Activated T-cell treated with anti-CD3 and anti-CD28 coated beads for 24 hours (primary cell): ENCODE data around the gene TRPT1.
"Not testable (repeated sequence)": the region's sequence is repeated elsewhere in the genome, so short reads cannot be mapped to it uniquely, and the experiment has no call there.

Experiments
- DNase-seq: peaks from one replicate; pipeline ENCODE4 v3.0.0-alpha.2; 2020; ENCODE audit warnings: low read depth

The TRPT1 gene

DNA sequence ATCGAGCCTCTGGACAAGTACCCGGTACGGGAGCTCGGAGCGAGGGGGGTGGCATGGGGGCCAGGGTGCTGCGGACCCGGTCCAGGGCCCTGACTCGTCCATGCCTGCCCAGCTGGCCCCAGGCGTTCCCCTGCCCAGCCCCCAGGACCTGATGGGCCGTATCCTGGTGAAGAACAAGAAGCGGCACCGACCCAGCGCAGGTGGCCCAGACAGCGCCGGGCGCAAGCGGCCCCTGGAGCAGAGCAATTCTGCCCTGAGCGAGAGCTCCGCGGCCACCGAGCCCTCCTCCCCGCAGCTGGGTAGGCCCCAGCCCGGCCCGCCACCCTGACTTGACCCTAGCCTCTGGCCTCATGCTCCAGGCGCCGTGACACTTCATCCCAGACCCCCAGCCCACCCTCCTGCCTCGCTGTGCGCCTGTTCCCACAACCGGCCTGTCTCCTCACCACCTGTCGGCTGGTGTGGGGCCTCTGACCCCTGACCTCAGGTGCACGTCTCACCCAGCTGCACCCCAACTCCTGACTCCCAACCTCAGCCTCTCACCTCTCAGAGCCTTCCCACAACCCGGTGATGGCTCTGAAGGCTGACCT is 33.1 kb upstream of the TRPT1 start:
- no peak for DNase-seq

DNA sequence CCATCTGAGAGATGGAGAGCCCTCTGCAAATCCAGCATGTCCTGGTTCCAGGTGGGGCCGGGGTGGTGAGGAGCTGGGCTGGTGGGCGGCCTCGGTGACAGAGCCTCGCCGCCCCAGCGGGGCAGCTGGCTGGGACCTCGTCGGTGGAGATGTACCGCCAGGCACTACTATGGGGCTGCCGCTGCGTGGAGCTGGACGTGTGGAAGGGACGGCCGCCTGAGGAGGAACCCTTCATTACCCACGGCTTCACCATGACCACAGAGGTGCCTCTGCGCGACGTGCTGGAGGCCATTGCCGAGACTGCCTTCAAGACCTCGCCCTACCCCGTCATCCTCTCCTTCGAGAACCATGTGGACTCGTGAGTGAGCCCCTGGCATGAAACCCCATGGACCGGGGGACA is 32.4 kb upstream of the TRPT1 start:
- DNase-seq: no peak

DNA sequence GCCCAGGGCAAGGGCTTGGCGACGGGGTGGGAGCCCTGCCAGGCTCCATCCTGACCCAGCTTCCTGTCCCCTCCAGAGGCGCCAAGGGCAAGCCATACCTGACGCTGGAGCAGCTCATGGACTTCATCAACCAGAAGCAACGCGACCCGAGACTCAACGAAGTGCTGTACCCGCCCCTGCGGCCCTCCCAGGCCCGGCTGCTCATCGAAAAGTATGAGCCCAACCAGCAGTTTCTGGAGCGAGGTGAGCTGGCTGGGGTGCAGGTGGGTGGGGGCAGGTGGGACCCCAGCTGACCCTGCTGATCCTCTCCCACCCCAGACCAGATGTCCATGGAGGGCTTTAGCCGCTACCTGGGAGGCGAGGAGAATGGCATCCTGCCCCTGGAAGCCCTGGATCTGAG is 30.3 kb upstream of the TRPT1 start:
- no peak for DNase-seq

DNA sequence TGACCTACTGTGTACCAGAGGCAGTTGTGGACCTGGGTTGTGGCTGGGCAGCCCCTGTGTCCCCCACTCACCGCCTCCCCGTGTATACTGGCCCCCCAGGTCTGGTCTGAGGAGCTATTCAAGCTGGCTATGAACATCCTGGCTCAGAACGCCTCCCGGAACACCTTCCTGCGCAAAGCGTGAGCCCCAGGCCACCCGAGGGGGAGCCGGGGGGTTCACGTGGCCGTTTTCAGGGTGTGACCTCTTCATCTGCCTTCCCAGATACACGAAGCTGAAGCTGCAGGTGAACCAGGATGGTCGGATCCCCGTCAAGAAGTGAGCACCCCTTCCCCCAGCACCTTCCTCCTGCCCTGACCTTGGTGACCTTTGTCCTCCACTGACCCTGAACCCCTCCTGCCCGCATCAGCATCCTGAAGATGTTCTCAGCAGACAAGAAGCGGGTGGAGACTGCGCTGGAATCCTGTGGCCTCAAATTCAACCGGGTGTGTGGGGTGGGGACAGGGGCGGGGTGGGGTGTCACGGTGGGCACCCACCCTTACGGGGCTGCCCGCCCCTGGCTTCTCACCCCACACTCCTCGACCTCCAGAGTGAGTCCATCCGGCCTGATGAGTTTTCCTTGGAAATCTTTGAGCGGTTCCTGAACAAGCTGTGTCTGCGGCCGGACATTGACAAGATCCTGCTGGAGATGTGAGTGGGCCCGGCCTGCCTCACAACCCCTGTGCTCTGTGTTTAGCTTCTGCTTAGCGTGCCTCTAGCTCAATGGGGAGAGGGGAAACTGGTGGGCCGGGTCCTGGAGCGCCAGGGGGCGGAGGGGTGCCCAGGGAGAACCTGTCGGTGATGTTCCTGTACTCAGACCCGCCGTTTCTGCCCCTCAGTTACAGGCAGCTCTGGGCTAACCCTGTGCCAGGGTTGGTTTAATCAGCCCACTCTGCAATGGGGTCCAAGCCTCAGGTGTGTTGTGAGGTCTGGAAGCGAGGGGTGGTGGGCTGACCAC is 29.4 kb upstream of the TRPT1 start:
- DNase-seq: no peak

DNA sequence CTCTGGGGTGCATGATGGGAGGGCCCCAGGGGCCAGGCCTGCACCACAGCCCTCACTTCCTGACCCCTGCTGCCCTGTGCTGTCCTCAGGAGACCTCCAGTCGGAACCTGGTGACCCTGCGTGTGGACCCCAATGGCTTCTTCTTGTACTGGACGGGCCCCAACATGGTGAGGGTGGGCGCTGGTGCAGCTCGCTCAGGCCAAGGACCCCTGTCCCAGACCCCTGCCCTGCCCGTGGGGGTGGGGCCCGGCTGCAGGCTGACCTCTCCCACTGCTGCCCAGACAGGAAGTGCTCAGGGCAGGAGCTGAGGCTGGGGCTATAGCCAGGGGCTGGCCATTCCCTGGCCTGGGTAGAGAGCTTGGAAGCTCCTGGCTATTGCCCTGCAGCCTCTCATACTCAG is 28.3 kb upstream of the TRPT1 start:
- no peak for DNase-seq

- DNase-seq: no peak
Measured at GRCh38 chr11:64253481-64253880, 27.5 kb upstream of the TRPT1 start.

DNA sequence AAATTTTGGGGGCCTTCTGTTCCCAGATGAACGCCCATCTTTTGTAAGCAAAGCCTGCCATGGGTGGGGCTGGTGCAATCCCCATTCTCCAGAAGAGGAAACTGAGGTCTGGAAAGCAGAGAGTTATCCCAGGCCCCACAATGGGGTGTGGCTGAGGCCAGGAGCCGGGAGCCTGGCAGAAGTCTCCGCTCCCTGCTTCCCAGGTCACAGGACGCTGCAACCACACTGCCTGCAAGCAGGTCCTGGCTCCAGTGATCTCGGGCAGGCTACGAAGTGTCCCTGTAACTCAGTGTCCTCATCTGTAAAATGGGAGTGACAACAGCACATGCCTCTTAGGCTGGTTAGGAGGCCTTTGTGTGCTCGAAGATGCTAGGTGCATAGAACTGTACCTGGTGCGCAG is 27.1 kb upstream of the TRPT1 start:
- no peak for DNase-seq

DNA sequence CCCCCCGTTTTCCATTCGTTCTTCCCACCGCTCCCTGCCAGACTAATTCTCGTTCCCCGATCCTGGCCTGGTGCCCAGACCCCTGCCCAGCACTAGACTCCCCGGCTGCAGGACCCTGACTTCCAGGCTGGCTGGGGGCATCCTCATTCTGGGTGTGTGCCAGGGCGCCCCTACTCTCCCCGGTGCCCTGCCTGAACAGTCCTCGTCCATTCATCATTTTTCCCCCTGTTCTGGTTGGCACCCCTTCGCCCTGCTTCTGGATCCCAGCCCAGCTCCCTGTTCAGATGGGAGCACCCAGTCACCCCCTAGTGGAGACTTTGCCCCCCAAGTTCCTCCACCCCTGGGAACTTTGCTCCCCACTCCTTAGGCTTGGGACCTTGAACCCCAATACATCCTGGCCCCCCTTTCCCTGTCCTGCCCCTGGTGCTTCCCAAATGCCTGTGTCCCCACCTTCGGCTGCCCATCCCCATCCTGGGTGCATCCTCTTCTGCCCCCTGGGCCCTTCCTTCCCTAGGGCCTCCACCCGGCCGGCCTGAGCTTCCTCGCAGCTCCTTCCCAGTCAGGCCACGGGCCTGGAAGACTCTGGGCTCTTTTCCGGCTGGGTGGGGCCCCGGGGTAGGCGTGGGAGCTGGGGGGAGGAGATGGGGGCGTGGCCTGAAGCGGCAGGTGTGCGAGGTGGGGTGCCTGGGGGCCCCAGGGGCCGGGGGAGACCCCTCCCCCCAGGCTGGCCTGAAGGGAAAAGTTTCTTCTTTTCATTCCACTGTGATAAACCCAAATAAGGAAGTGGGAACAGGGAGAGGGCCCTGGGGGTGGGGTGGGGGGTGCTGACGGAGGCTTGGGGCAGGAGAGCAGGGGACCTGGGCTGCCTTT is 26.3 kb upstream of the TRPT1 start:
- no peak for DNase-seq

- no peak for DNase-seq
Measured at GRCh38 chr11:64251753-64252002, 25.7 kb upstream of the TRPT1 start.

- DNase-seq: no peak
Measured at GRCh38 chr11:64251016-64251752, 25.2 kb upstream of the TRPT1 start, which contains the start of gene PLCB3. TSS of gene PLCB3 (plus strand) at chr11:64251530. CDS start at chr11:64251650, 120 bp downstream.

GRCh38 chr11:64250415-64251015 is 24.5 kb upstream of the TRPT1 start:
- no peak for DNase-seq

DNA sequence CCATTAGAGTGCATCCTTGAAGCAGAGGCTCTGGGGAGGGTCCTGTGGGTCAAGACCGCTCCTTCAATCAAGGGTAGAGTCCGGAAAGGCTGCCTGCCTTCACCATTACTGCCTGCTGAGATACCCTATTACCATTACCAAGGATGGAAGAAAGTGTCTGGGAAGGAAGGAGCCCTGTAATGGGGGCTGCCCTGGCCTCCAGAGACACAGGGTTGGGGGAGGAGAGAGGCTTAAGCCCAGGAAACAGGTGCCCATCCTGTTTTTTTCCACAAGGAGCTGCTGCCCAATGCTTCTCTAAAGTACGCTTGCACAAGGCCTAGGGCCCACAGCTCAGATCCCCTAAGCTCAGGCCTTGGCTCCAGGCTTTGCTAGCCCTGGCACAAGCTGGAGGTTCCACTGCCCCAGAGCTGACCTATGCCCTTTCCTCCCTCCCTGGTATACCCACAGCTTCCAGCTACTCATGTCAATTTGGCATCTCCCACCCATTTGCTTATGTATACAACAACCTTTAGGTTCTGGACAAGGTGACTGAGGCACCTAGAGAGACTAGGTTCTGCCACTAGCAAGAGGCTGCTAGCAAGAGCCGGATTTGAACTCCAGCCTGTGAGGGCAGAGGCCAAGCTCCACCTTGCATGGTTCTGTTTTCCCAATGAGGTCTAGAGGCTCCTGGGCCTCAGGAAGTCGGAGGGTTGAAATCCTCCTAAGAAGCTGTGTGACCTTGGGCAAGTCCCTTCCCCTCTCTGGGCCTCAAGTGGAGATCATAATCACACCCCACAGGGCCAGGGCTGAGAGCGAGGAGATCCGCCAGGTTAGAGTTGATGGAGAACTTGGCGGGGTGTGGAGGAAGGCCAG is 23.8 kb upstream of the TRPT1 start:
- DNase-seq: no peak

- DNase-seq: no peak
Measured at GRCh38 chr11:64249038-64249437, 23.1 kb upstream of the TRPT1 start.

- DNase-seq: no peak
Measured at GRCh38 chr11:64248578-64248977, 22.6 kb upstream of the TRPT1 start.

- no peak for DNase-seq
Measured at GRCh38 chr11:64247729-64248531, 21.9 kb upstream of the TRPT1 start.

DNA sequence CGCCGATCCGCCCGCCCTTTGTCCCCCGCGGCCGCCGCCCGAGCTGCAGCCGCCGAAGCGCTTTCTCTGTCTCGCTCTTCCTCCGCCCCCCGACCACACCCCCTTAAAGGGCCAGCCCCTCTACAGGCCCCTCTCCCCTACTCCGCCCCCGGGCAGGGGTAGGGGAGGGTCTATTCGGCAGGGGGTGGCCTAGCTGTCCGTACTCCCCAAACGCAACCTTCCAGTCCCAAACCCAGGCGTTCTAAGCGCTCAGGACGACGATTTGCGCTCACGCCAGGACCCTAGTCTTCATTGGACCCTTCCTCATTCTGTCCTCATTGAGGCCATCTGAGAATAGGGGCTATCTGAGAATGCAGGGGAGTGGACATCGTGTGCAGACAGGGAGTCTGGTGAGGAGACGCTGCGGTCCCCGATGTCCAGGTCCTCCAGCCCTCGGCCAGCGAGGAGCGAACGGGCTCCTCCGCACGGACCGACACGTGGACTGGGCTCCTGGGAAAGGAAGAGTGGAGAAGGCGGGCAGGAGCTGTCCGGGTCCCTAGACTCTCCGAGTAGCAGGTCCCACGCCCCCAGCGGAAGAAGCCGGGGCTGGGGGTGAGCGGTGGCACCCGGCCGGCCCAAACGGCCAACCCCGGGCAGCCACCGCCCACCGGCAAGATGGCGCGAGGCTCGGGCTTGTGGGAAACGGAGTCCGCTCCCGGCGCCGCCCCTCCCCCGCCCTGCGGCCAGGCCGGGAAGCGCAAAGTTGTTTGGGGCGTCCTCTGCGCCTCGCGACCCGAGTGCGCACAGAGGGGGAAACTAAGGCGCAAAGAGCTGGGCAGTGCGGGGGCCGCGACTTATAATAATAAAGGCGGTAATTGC is 21.1 kb upstream of the TRPT1 start, which contains the start of gene PPP1R14B:
Gene PPP1R14B (minus strand): TSS at position 73 of the 858 bp plus-strand sequence. CDS start 270 bp downstream, outside the sequence.
- DNase-seq: peak; percentile 76

DNA sequence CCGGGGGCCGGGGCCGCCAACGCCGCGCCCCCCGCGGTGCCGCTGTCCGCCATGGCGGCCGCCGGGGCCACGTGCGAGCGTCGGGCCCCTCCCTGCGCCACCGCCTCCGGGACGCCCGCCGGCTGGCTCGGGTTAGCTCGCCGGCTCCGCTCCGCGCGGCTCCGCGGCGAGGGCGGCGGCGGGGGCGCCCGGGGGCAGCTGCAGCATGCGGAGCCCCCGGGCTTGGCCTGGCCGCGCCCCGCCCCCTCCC is 20.6 kb upstream of the TRPT1 start:
- DNase-seq: not testable (repeated sequence)

DNA sequence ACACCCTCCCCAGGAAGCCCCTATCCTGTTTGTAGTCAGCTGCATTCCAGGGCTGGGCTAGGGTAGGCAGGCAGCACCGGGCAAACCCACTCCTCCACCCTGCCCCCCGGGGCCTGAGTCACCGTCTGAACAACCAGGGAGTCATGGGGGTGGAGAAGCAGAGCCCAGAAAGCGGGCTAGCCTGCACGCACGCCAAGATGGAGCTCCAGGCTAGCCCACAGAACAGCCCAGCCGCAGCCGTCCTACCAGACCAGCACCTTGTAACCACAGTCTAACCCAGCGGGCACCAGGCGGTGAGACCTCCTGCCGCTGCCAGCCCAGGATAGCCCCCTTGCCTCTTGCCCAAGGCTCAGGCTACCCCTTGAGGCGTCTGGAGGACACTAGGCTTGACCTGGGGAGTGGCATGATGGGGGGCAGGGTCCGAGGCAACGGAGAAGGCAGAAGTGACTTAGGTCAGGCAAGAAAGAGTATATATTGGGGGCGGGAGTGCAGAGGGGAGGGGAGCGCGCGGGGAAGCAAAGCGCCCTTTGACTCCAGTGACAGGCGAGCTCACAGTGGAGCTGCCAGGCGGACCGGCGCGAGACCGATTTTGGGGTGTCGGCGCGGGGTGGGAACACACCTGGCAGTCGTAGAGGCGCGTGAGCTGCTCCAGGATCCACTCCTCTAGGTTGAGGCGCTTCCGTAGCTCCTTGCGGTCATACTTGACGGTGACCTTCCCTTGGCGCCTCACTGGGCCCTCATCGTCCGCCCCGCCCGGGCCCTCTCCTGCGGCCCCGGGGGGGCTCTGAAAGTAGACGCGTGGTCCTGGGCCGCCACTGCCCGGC is 20.0 kb upstream of the TRPT1 start:
- DNase-seq: peak; percentile 74
